Hypothalamus (tissue), 51 donors: ENCODE results near the gene VPS13D.

Source experiments
- DNase-seq, 51 donors: peaks; one replicate each; lab custom pipeline; 2025; lab: John Stamatoyannopoulos, UW

VPS13D gene

GRCh38 chr1:12333036-12333785 lies 103.4 kb downstream of the VPS13D start:
- DNase-seq, result no peak

DNA sequence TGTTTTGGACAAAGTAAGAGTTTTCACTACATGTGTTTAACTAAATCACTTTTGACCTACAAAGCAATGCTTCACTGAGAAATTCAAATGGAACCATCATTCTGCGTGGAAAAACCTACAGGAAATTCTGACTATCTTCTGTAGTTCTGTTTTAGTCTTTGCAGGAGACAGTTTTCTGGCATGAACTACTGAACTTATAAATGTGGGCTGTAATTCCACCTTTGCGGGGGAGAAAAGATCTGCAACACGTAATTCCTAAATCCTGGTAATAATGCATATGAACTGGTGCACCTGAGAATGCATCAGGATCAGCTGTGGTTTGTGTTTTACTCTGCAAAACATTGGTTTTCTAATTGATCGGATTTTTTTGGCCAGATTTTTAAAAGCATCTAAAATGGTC lies 106.0 kb downstream of the VPS13D start:
- DNase-seq, result peak in 1 of 51 donors; percentile 22

GRCh38 chr1:12336413-12336812 lies 106.6 kb downstream of the VPS13D start:
- no peak for DNase-seq

- peak in 1 of 51 donors; percentile 22 for DNase-seq
Measured at GRCh38 chr1:12338017-12338416, 108.2 kb downstream of the VPS13D start.

- DNase-seq, result no peak
Measured at GRCh38 chr1:12338823-12339222, 109.0 kb downstream of the VPS13D start.

- DNase-seq, result peak in 1 of 51 donors; percentile 51
Measured at GRCh38 chr1:12339396-12339795, 109.6 kb downstream of the VPS13D start.

DNA sequence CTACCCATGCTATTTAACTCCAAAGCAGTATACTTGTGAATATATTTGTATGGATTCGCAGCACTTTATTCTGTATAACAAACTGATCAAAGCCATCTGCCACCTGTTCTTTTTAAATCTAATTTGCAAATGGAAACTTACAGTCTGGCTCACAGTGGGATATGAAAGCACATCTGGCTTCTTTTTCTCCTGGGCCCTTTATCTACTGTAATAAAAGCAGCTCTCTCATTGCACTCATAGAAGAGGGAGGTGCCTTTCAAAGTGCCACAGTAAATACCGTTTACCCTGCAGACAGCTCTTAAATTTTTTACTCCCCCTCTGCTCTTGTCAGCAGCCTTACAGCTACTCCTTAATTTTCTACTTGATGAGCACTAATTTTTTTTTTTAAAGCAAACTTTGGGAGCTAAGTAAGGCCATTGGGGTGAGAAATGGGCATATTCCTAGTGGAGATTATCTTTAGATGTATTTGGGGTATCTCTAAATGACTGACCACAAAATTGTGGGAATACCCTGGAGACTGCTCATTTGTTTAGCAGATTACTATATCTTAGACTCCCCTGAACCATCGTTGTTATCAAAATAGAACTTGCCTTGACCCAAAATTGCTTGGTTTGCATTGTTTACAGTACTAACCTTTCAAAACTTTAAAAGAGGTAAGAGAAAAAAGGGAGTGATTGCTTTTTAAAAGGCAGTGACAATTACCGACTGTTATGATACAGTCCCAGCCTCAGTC lies 110.1 kb downstream of the VPS13D start:
- DNase-seq, result peak in 1 of 51 donors; percentile 58

DNA sequence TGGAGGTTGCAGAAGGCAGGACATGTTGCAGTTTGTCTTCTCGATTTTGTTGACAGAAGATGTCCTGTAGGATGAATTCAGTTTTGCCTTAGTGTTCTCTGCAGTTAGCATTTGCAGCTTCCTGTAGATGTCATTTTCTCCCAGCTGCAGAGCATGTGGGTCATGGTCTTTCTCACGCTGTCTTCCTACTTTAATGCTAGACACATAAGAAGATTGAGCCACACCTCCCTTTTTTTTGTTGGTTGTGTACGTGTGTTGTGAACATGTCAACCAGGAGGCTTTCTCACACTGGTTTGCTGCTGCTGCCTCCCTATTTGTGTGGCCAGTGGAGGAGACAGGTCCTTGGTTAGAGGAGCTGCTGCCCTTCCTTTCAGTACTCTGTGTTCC lies 110.7 kb downstream of the VPS13D start:
- no peak for DNase-seq

DNA sequence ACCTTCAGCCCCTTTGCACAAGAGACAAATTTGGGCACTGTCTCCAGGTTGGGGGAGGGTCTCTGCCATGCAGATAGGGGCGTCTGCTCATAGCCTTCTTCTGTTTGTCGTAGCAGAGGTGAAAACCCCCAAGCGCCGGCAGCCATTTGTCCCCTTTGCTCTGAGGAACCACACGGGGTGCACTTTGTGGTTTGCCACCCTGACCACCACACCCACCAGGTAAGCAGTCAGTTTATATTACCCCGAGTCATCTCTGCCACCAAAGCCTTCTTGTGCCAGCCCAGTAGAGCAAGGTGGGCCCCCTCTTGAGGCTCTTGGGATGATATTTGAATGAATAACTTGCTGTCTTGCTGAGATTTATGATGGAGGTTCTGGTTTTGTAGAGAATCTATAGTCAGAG lies 111.8 kb downstream of the VPS13D start:
- DNase-seq, result no peak

- peak in 2 of 51 donors; percentile 8 to 19 for DNase-seq
Measured at GRCh38 chr1:12342401-12343003, 112.7 kb downstream of the VPS13D start.

DNA sequence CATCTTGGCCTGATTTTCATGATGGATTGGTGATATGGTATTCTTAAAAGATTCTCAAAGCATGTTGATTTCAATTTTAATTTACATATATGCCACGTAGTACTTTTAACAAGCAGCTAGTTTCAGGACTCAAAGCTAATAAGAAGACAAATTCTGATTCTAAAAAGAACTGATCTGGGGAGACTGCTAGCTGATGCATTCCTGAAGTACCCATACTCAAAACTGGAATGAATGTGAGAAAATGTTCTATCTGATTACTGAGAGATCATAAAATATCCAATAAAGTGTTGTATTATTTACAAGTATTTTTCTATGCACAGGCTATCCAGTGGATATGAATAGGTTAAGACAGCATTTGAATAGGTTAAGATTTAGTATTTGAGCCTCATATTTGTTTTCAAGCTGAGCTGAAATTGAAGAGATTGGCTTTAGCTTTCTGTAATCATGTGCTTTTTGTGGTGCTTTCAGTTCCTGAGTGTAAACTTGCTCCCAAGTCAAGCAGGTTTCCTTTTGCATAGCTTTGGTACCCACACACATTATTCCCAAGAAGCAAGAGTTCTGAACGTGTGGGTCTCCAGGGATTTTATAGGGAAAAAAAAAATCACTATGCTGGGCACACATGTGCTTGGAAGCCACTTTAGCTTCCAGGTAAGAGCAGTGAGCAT lies 114.1 kb downstream of the VPS13D start:
- no peak for DNase-seq

- peak in 12 of 51 donors; percentile 5 to 53 (median 14) for DNase-seq
Measured at GRCh38 chr1:12344596-12345349, 114.9 kb downstream of the VPS13D start.

DNA sequence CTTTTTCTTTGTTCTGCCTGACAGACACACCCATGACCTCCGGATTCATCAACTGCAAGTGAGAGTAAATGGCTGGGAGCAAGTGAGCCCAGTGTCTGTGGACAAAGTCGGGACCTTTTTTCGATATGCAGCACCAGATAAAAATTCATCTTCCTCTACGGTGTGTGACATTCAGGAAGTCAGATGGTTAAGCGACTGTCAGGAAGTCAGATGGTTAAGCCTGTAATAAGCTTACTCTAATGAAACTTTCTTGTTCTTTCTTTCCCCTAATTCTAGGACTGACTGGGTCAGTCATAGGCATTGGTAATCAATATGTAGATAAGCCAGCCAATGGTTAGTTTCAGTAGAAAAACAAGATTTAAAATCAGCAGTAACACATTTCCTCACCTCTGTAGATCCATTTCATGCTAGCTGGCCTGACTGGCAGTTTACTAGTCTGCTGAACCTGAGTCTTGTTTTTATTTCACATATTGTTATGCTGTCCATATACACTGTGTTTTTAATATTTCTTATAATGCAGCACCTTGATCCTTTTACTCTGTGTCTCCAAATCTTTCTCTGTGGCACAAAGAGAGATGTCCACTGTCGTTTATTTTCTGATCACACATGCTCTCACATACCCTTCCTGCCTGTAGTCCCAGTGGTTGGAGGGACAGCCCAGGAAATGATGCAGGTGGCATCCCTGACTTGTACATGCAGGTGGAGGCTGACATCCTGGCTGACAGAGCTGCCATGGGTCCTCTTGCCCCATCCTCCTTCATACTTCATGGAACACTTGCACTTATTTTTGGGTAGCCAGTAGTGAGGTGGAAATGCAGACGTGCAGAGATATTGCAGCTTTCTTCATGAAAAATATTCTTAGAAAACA lies 115.8 kb downstream of the VPS13D start:
- DNase-seq, result no peak

- DNase-seq, result no peak
Measured at GRCh38 chr1:12346483-12347151, 116.8 kb downstream of the VPS13D start.

DNA sequence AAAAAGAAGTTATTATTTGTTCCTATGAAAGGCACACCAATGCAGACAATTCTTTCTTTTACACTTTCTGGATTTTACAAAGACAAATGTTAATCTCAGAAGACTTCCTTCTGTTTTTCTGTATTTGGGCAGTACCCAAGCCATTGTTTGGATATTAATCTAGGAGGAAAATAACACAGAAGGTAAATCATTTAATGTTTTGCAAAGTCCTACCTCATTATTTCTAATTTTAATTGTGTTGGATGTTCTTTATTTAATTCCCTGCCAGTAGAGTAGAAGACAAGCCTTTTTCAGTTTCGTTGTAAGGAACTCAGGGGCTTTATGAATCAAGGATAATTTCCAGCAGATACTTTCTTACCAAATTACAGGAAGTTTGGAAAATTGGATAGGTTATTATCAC lies 118.3 kb downstream of the VPS13D start:
- DNase-seq, result no peak

GRCh38 chr1:12353981-12354380 lies 124.2 kb downstream of the VPS13D start:
- DNase-seq, result no peak

DNA sequence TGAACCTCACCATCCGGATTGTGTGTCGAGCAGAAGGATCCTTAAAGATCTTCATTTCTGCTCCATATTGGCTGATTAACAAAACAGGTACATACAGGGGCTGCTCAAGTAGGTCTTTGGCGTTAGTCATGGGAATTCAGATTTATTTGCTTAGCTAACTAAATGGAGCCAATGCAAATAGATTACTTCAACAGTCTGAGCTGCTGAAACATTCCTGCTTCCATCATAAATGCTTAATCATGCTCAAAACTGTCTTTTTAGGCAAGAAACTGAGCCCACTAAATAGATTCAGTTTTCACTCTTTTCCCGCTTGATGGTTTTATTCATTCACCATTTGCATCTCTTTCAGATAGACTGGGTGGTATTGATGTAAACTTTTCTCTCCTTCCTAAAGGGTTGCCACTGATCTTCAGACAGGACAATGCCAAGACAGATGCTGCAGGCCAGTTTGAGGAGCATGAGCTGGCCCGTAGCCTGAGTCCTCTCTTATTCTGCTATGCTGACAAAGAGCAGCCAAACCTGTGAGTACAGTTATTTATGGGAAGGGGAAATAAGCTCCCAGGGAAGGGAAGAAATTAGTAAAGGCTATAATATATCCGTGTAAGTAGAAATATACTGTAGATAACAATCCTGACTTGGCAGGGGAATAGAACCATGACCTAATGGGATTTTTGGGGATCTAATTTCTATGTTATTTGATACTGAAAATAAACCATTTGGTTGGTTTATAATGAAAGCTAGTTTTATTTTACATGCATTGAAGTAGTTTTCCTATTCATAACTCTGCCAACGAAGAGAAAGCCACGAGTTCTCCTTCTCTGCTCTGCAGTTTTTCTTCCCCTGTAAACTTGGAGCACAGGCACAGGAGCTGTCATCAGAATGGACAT lies 126.4 kb downstream of the VPS13D start:
- DNase-seq, result no peak

GRCh38 chr1:12358499-12358898 lies 128.7 kb downstream of the VPS13D start:
- DNase-seq, result no peak
